NOMO-1 treated with dmso at 0.1 percent for 144 hours (cell line): Measurements from ENCODE around the gene SENP8.
A peak's percentile ranks its signal among the peaks of the same experiment; 100 is the strongest.

ENCODE experiments used
- DNase-seq: peaks from one replicate; lab custom pipeline; 2025; ENCODE audit not compliant: unreplicated experiment; lab: John Stamatoyannopoulos, UW

The SENP8 gene

DNA sequence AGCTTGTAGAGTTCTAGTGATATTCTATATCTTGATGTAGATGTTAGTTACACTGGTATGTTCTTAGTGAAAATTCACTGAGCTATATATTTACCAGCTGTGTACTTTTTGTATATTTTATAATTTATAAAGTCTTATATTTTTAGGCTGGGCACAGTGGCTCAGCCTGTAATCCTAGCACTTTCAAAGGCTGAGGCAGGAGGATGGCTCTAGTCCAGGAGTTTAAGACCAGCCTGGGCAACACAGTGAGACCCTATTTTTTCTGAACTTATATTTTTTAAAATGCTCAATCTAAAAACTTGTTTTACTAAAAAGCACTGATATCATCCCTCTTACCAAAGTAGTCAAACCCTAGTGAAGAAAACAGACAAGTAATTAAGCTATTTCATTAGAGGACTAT is 5.4 kb upstream of the SENP8 start:
- no peak for DNase-seq

DNA sequence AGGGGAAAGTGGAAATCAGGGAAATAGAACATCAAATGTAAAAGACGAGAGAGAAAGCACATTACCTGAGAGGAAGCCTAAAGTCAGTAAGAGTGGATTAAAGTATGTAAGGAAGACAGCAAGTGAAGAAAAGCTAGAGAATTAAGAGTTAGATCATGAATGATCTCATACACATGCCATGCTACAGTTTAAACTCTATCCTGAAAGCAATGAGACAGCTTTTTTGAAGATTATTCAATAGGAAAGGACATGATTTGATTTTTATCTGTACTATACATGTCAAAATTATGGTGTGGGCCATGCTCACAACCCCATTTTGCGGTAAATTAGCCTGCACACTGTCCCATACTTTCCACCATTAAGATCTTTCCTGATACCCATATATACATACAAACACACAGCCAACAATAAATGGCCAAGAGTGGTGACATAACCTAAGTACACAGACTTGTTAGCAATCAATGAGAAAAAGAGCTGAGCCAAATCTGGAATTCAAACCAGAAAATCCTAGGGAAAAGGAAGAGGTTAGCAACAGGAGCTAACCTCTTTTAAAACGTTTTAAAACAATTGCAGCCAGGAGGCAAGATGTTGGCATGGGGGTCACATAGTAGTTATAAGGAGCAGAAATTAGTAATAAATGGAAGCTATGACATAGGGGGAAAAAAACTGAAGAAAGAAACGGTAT is 4.7 kb upstream of the SENP8 start:
- no peak for DNase-seq

DNA sequence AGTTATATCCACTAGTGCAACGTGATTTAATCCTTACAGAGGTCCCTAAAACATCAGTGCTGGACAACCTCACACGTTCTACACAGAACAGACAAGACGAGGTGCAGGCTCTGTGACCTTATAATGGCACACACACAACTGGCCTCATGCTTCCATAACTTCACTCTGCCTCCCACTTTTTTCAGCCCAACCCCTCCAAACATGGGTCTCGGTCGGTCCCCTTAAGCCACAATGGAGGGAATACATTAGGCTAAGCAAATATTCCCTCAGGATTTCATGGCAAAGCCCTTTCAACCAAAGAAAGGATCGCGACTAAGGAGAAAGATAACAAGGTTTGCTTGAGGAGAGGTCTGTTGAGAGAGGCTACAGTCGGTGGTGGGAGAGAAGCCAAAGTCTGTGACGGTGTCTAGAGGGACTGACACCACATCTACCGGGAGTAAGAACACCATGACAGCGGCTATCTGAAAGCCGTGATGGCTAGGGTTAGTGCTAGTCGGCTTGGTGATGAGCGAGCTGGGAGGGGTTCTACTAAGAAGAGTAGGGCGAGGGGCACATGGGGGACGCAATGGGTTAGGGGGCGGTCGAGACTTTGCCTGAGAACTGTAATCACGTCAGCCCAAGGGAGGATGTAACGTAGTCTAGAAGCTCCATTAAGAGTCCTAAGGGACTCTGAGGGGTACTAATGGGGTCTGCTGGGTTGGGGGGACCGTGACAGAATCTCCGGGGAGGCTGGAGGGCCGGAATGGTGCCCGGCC is 1.3 kb upstream of the SENP8 start:
- DNase-seq, result no peak

DNA sequence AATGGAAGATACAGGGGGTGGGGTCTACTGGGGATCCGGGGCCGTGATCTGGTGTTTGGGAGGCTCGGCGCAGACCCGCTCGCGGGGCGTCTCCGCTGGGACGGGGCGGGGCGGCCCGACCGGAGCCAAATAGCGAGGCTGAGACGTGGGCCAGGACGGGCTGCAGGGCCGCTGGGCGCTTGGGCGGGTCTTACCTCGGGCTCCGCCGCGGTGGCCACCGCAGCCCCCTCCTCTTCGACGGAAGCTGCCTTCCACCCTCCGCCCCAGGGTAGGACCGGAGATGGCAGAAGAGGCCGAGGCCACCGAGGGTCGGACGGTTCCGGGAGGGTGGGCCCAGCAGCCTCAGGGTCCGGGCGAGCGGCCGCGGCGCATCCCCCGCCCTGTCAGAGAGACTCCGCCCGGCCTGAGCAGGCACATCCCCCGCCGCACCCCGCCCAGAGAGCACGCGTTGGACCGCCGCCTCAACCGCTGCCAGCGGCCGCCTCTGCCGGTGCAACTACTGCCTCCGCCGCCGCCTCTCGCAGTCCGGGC is 652 bp upstream of the SENP8 start:
- DNase-seq, result peak; percentile 30

DNA sequence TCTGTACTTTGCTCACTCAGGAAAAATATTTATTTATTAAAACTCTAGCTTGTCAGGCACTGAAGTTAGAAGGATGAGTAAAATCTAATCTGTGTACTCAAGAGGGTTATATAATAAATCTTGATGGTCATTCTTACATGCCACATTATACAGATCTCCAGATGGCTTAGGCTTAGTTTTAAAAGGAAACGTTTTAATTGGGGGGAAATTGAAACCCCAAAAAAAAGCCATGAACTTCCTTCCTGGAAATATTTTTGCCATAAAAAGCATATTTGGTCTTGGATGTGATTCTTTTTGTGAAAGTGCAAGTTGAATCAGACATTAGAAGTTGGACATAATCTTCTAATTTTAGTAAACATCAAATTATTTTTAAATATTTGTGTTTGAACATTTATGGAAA is 6.0 kb downstream of the SENP8 start:
- no peak for DNase-seq

DNA sequence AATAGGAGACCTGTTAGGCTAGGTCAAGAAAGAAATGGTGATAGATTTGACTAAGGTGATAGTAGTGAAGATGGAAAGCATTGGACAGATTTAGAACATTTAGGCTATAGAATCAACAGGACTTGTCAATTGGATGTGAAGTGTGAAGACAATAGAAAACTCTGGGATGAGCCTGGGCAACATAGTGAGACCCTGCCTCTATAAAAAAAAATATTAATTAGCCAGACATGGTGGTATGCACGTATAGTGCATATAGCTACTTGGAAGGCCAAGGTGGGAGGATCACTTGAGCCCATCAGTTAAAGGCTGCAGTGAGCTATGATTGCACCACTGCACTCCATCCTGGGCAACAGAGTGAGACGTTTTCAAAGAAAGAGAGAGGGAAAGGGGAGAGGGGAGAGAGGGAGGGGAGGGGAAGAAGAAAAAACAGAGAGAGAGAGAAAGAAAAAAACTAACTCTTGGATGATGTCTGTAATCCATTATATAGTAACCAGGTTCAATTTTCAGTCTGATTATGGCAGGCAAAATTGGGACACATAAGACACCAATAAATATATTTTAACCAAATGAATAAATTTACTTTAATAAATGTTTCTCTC is 9.6 kb downstream of the SENP8 start:
- no peak for DNase-seq

DNA sequence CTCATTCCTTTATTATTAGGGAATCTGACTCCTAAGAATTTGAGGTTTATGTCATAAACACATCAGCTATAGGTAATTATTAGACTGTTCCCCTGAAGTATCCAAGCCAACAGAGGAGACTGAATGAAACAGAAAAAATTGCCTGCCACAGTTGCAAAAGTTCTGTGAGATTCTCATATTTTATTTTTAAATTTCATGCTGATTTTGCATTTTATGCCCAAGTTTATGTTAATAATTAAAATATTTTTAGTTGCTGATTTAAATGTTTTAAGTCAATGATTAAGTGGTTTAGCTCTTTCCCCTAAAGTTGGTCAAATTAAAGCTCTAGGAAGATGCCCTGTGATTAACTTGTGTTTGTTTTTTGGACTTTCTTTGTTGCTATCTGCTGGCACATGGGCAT is 10.2 kb downstream of the SENP8 start:
- no peak for DNase-seq

DNA sequence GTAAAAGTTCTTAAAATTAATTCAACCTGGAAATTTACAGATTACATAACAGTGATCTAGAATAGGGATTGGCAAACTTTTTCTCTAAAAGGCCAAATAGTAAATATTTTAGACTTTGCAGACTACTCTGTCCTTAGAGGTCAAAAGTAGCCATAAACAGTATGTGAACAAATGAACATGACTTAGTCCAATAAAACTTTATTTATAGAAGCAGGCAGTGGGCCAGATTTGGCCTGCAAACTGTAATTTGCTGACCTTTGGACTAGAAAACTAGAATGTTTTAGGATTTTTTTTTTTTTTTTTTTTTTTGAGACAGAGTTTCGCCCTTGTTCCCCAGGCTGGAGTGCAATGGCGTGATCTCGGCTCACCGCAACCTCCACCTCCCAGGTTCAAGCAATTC is 12.1 kb downstream of the SENP8 start:
- DNase-seq, result no peak

DNA sequence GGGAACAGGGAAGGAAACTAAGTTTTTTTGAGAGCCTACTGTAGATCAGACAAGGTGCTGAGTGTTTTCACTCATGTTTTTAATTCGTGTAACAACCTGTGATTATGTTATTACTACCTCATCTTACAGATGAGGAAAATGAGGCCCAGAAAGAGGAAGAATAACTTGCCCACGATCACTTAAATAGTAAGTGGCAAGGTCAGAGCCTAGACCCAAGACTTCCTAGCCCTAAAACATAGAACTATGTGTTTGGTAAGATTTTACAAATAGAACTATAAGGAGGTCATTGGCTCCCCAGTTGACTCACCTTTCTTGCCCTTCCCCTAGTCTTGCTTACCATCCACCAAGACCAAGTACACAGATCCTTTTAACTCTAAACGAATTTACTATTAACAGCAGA is 13.7 kb downstream of the SENP8 start:
- no peak for DNase-seq

DNA sequence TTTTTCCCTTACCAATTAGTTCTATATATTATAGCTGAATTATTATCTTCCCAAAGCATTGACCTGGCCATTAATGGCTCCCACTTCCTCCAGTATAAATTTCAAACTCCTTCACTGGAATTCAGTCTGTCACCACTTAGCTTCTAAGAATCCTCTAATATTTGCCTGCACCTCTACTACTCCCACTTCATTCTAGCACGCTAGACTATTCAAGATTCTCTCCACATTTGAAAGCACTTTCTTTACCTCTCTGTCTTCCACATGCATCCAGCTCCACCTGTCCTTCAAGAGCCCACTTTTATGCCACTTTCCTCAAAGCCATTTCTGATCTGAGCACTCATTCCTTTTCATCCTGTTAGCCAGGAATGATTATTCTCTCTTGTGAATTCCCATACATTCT is 15.0 kb downstream of the SENP8 start:
- no peak for DNase-seq

DNA sequence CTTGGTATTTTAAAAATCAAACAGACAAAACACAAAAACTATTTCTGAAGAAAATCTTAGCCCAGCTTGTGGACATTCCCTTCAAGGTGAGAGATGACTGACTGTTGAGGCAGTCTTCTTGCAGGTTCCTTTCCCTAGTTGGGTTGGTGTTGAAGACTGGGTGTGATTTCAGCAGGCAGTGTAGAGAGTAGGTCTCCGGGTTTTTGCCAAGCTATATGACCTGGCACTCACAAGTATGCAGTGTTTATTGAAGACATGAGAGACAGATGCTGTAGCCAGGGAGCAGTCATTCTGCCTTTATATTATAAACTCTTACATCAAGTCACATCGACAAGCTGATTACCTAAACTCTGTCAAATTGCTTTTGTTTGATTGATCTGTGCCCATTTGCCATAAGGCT is 17.5 kb downstream of the SENP8 start:
- no peak for DNase-seq

DNA sequence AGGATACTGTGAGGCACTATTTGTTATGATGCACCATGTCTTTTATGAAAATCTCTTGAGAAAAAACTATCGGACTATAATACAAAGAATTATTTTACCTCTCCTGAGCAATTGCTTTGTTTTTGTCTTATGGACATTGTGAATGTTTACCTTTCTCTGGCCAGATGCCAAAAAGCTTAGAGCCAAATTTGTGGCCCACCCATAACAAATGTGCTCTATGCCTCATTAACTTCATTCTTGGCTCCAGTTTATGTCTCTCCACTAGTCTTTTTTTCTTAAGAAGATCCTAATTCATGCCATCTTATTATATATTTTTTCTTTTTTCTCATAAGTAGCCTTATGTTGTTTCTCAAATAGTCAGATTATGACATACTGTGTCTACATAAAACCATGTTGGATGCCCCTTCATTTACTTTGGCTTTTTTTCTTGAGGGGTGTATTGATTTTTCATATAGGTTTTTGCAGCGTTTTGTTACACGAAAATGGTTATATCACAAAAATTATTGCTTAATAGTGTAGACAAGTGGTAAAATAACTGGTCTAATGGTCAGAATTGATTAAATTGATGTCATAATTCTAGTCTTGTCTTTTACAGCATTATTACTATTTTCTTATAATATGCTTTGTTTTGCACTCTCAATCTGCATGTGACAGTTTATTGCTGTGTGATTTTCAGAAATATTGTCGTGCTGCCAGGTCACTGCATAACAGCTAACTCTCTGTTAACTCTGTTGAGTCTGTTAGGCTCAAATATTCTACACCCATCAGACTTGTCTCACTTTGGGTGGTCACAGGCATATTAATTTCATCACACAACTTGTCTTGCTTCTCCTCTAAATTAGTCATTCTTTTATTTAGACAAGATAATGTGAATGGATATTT is 18.2 kb downstream of the SENP8 start:
- no peak for DNase-seq

DNA sequence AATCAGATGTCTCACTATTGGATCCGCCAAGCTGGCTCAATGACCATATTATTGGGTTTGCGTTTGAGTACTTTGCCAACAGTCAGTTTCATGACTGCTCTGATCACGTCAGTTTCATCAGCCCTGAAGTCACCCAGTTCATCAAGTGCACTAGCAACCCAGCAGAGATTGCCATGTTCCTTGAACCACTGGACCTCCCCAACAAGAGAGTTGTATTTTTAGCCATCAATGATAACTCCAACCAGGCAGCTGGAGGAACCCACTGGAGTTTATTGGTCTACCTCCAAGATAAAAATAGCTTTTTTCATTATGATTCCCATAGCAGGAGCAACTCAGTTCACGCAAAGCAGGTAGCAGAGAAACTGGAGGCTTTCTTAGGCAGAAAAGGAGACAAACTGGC is 21.5 kb downstream of the SENP8 start:
- DNase-seq, result no peak

DNA sequence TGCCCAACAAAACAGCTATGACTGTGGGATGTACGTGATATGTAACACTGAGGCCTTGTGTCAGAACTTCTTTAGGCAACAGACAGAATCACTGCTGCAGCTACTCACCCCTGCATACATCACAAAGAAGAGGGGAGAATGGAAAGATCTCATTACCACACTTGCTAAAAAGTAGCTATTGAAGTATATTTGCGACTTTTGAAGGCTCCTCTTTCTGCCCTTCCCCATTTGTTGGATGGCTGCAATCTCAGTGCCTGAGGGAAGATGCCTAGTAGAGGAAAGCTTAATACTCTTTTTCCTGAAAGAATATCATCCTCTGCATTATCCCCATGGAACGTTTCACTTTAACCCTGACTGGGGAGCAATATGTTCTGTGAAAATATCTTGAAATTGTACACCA is 21.9 kb downstream of the SENP8 start:
- DNase-seq, result no peak

DNA sequence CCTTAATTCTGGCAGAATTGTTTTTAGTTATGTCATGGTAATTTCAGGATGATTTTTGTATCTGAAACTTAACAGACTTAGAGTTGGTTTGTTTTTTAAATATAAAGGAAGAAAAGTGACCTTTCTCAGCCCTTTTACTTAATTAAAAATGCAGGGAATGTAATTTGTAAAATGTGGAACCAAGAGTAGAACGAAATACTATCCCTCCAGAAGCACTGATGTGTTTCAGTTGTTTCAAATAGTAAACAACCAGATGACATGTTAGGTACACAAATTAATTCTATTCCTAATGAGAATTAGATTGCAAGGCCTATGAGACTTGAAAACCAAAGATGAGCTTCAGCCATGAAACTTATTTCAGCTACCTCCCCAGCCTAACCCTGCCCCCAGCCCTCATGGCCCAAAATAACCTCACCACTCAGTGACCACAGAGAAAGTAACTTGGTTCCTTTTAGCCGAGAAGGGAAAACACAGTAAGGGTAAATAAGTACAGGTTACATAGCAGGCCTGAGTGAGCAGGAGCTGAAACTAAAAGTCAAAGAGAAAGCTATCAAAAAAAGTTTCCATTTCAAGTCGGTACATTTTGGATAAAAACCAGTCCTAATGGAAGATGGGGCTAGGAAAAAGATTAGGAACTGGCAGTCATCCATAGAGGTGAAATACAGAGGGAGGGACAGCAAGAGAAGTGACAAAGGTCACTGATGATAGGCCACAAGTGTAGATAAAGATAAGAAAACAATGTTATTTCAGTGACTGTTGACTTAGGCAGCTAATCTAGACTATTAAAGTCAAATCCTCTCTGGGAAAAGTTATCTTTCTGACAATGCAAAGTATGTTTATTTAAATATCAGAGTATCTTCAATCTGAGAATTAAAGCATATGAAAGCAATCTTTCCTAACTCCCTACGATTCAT is 23.2 kb downstream of the SENP8 start:
- no peak for DNase-seq

DNA sequence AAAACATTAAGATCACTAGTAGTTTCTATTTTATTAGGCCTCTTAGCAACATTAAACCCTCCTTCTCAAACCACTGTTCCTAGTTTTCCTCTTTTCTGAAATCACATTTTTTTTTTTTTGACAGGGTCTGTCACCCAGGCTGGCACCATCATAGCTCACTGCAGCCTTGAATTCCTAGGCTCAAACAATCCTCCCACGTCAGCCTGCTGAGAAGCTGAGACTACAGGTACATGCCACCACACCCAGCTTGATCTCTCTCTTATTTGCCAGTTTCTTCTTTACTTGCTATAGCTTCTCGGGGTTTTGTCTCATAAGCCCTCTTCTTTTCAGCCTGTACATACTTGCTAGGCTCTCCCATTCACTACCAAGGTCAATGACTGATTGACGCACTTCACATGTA is 28.0 kb downstream of the SENP8 start:
- DNase-seq, result no peak

DNA sequence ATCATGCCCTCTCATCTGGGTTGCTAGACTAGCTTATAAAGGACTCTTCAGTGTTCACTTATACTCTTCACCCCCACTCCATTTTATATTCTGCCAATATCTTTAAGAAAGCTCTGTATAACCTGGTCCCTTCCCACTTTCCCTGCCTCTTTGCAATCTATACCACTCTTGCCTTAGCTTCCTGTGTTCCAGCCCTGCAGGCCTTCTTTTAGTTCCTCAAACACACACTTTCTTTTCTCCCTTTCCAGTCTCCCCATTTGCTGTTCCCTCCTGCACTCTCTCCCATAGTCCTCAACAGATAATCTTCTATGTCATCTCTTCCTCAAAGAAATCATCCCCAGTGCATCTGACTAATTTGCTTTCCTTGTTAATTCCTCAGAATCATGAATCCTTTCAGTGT is 28.7 kb downstream of the SENP8 start:
- DNase-seq, result no peak

DNA sequence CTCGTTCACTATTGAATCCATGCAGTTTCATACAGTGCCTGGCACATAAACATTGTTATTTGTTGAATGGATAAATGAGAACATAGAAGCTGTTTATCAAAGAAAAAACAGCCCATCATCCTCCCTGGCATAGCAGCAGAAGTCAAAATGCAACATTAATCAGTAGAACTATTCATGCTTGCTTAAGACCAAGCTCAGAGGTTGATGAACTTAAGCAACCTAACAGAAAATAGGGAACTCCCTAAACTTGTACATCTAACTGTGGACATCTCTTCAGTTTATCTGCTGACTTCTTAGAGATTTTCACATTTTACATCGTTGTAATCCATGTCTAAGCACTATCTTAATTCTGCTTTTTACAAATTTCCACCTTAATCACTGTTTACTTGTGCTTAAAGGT is 29.2 kb downstream of the SENP8 start:
- peak; percentile 38 for DNase-seq

DNA sequence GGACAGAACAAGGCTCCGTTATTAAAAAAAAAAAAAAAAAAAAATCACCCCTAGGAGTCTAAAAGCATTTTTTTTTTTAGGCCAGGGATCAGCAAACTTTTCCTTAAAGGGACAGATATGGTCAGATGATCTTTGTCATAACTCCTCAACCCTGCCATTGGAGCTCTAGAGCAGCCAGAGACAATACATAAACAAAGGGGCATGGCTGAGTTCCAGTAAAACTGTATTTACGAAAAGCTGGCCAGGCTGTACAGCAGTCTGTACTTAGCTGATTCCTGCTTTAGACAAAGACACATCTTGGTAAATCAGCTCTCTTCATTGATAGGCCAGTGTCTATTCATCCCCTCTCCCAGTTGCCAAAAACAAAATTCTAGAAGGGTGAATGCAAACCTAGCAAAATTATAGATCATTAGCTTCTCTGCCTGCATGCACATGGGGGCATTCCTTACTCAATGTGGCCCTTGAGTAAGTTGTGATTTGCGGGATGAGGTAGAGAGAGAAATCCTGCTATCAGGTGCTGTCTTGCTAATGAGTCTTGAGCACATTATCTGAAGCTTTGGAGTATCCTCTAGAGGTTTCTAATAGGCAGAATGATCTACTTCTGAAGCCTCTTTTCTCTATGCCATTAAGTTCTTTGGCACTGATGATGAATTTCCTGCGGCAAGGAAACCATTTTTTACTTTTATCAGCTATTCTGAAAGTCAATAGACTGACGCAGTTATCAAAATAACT is 35.2 kb downstream of the SENP8 start:
- DNase-seq, result no peak

DNA sequence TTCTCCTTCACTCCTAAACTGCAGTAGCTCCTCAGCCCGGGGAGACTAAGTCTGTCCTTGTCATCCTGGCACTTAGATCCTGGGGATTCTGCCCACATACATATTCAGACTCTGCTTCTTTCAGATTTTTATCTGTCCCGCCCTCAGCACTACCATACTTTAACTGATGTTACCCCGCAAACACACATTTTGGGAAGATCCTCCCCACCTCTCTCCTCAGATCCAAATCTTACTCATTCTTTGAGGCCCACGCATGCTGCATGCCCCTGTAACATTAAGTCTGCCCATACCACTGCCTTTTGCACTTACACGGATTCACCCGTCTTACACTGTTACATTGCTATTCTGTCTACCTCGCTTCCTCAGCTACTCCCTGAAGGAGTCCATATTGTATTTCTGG is 36.1 kb downstream of the SENP8 start:
- DNase-seq, result no peak
